BJ (cell line): ENCODE results near the gene GIPC3. TPM values are rescaled to one million over a fixed set of nuclear protein-coding genes. Genes with fewer than 3 reads are reported as not detected.
A peak's percentile ranks its signal among the peaks of the same experiment; 100 is the strongest.

Experiments used
- CTCF ChIA-PET: fragments of 350-600 bp; formaldehyde crosslinking; extraction: SDS; loops from one replicate; lab custom pipeline; 2021; ENCODE audit warnings: antibody characterized with exemption, inconsistent platforms; lab: Yijun Ruan, JAX
- POLR2A ChIA-PET: fragments of 300-600 bp; sonication (Branson Sonifier 250); formaldehyde crosslinking; extraction: SDS; loops from one replicate; lab custom pipeline; 2021; ENCODE audit warnings: antibody characterized with exemption; lab: Charles Lee
- DNase-seq: peaks from one replicate; pipeline ENCODE4 v3.0.0-alpha.2; 2011; ENCODE audit warnings: low read depth
- H3K27me3 ChIP-seq: 2 replicates; pipeline ENCODE4 v1.6.0; 2011; ENCODE audit warnings: low read length; ENCODE audit not compliant: control insufficient read depth, insufficient read depth
- H3K36me3 ChIP-seq: 2 replicates; pipeline ENCODE4 v1.5.1; 2011; ENCODE audit warnings: low read length; ENCODE audit not compliant: control insufficient read depth, insufficient read depth
- H3K4me3 ChIP-seq: 2 replicates; pipeline ENCODE4 v1.5.1; 2011; ENCODE audit warnings: low read depth, mild to moderate bottlenecking, control low read depth, low read length
- CTCF ChIP-seq: IDR thresholded peaks from 2 replicates; pipeline ENCODE4 v1.5.1; 2011; ENCODE audit warnings: low read depth, mild to moderate bottlenecking, control low read depth, inconsistent platforms, low read length, moderate library complexity; ENCODE audit not compliant: insufficient read depth
- polyA plus RNA-seq: library from polyadenylated mRNA; depleted of rRNA; stranded (reverse); fragments of >200 nt; gene quantifications from 2 replicates; pipeline ENCODE4 v1.2.3, GENCODE V29; 2011

Gene GIPC3
- polyA plus RNA-seq, 1 experiment, result 0.63 TPM

- H3K4me3 ChIP-seq, result no peak overlapping the region
- CTCF ChIA-PET, result interaction anchor here (2.5 kb wide), 1 partner anchor 71 kb away, joined by 7 read pairs; no protein-coding TSS in a partner anchor
- H3K36me3 ChIP-seq, result peaks cover 24% of the 10 kb centered on the region
- H3K27me3 ChIP-seq, result no peaks in the 10 kb centered on the region
- POLR2A ChIA-PET, result no interaction called here
- DNase-seq, result no peak
- TF ChIP-seq CTCF, result no peak
Observed at GRCh38 chr19:3615524-3616135, 30.4 kb downstream of the GIPC3 start.

- no peak for TF ChIP-seq CTCF
- Histone ChIP-seq H3K4me3 (no peak overlapping the region), H3K27me3 (no peaks in the 10 kb centered on the region), H3K36me3 (peaks cover 20% of the 10 kb centered on the region)
- ChIA-PET POLR2A (no interaction called here), CTCF (interaction anchor here (1.9 to 3.5 kb wide), 3 partner anchors 8 to 73 kb away, joined by 7 to 24 read pairs (median 9); no protein-coding TSS in a partner anchor)
- DNase-seq, result no peak
Observed at GRCh38 chr19:3617463-3617862, 32.2 kb downstream of the GIPC3 start.

- no peak for DNase-seq
- Histone ChIP-seq H3K27me3 (no peaks in the 10 kb centered on the region), H3K36me3 (peaks cover 17% of the 10 kb centered on the region), H3K4me3 (no peak overlapping the region)
- CTCF ChIA-PET, result interaction anchor here (0.7 to 3.5 kb wide), 7 partner anchors 9 to 313 kb away, joined by 3 to 24 read pairs (median 4); no protein-coding TSS in a partner anchor
- POLR2A ChIA-PET, result no interaction called here
- peak; percentile 97 for TF ChIP-seq CTCF
Observed at GRCh38 chr19:3618144-3618810, 33.0 kb downstream of the GIPC3 start.

GRCh38 chr19:3618811-3619630 is 33.7 kb downstream of the GIPC3 start:
- ChIA-PET POLR2A (no interaction called here), CTCF (interaction anchor here (0.7 to 3.5 kb wide), 7 partner anchors 10 to 314 kb away, joined by 3 to 24 read pairs (median 4); no protein-coding TSS in a partner anchor)
- H3K4me3 ChIP-seq, result no peak overlapping the region
- DNase-seq, result no peak
- H3K36me3 ChIP-seq, result peaks cover 19% of the 10 kb centered on the region
- TF ChIP-seq CTCF, result no peak
- H3K27me3 ChIP-seq, result no peaks in the 10 kb centered on the region
